Esophagus muscularis mucosa (tissue), 3 donors: ENCODE data around the gene NEUROG2.

ENCODE experiments used
- CTCF ChIP-seq, 3 experiments: fragments of 200-600 bp in 2 of 3; fragments of 450-650 bp in 1 of 3; sonication (generic) in 2 of 3; IDR thresholded peaks; one replicate each; pipeline ENCODE4 v1.5.1; 2017 to 2019; ENCODE audit warnings: antibody characterized with exemption in 3 of 3, mild to moderate bottlenecking in 2 of 3, moderate library complexity in 1 of 3
- POLR2A ChIP-seq: fragments of 450-650 bp; IDR thresholded peaks from one replicate; pipeline ENCODE4 v1.6.1; 2017; ENCODE audit warnings: antibody characterized with exemption, moderate library complexity, mild to moderate bottlenecking, low read depth

DNA sequence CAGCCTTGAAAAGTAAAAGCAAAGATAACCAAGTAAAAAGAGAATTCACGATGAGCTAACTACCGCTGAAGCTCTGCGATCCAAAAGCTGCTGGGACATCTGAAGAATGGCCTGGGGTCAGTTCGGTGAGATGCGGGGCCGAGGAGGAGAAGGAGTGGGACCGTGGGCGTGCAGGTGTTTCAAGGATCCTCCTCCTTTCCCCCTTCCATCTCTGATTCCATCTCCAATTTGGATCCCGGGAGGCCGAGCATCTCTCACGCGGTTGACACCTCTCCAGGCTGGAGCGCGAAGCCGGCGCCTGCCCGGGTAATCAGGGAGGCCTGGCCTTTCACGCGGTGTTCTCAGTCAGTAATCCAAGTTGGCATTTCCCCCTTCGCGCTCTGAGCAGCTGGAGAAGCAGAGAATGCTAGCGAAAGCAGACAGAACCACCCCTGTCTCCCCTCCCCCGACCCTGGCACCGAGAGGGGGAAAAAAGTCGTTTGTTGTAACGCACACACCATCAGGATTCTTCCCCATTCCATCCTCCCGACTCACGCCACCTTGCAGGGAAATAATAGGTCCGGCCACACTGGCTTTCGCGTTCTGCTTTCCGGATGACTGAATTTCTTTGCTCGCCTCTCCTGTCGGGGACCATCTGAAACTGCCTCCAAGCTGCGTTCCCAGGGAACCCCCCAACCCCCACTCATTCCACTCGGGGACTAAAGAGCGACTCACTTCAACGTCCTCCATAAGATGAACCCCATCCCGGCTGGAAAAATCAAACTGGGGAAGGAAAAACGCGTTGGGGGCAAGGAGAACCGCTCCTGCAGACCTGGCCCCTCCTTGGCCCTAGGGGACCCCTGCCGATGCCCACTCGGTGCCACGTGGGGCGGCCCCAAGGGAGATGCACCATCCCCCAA, 6.5 kb downstream of the NEUROG2 start:
- TF ChIP-seq CTCF (IDR thresholded peaks at IDR 0.05) (no peak), POLR2A (no peak)
